Body of pancreas (tissue), 4 donors: Measurements from ENCODE around the gene BBS7. TPM values are rescaled to one million over a fixed set of nuclear protein-coding genes. Genes with fewer than 3 reads are reported as not detected.

Experiments
- ATAC-seq: fragments of 150-250 bp; one replicate; pipeline ENCODE4 v1.9.1; 2016
- DNase-seq, 4 donors: peaks; one replicate each; pipeline ENCODE4 v3.0.0-alpha.2; 2019
- H3K27ac ChIP-seq, 4 donors: fragments of 200-600 bp; sonication (generic); 1 replicate in 3 of 4; 2 replicates in 1 of 4; pipeline versions ENCODE4 v1.5.1 to v1.6.1; 2016 to 2019; ENCODE audit warnings: mild to moderate bottlenecking in 1 of 4, mixed read lengths in 1 of 4, moderate library complexity in 1 of 4
- H3K27me3 ChIP-seq, 2 donors: fragments of 200-600 bp; sonication (generic); one replicate each; pipeline ENCODE4 v1.6.0; 2016; ENCODE audit warnings: mild to moderate bottlenecking in 1 of 2
- H3K36me3 ChIP-seq, 2 donors: fragments of 200-600 bp; sonication (generic); replicated peaks in 1 of 2; 2 replicates each; pipeline ENCODE4 v1.5.1; 2016; ENCODE audit warnings: low read depth in 2 of 2; ENCODE audit not compliant: insufficient read depth in 1 of 2
- H3K4me1 ChIP-seq: fragments of 200-600 bp; sonication (generic); one replicate; pipeline ENCODE4 v1.6.0; 2016
- H3K4me3 ChIP-seq, 2 donors: fragments of 200-600 bp; sonication (generic); 1 replicate in 1 of 2; 2 replicates in 1 of 2; pipeline ENCODE4 v1.5.1; 2016 to 2019
- H3K9me3 ChIP-seq, 3 donors: fragments of 200-600 bp; sonication (generic); 1 replicate in 2 of 3; 2 replicates in 1 of 3; pipeline ENCODE4 v1.5.1; 2016
- POLR2A ChIP-seq, 3 donors: fragments of 450-650 bp; IDR thresholded peaks; one replicate each; pipeline ENCODE4 v1.6.1; 2016; ENCODE audit warnings: antibody characterized with exemption in 3 of 3, mild to moderate bottlenecking in 2 of 3
- WGBS, 2 donors: methylation state at CpG; one replicate each; pipeline ENCODE4 v1.1.5; 2017; 5-methylcytosine and 5-hydroxymethylcytosine counted together
- intact Hi-C: fragments of 100-400 bp; cut with DNase I; formaldehyde crosslinking; loops from one replicate; pipeline ENCODE4 v1.15.1; 2023
- total RNA-seq, 2 donors: library from RNA; depleted of rRNA; stranded (reverse); fragments of >200 nt; gene quantifications; one replicate each; pipeline ENCODE4 v1.1.0, GENCODE V29; 2016
- TF ChIP-seq, protein P1 (sequence below), 7 experiments: fragments of 450-650 bp in 4 of 7; fragments of 200-600 bp in 3 of 7; sonication (generic) in 3 of 7; IDR thresholded peaks; one replicate each; pipeline ENCODE4 v1.5.1; 2016 to 2019; ENCODE audit warnings: antibody characterized with exemption in 7 of 7

Gene BBS7
- total RNA-seq, 2 donors from 2014 or later = 3.6 to 13.0 TPM

DNA sequence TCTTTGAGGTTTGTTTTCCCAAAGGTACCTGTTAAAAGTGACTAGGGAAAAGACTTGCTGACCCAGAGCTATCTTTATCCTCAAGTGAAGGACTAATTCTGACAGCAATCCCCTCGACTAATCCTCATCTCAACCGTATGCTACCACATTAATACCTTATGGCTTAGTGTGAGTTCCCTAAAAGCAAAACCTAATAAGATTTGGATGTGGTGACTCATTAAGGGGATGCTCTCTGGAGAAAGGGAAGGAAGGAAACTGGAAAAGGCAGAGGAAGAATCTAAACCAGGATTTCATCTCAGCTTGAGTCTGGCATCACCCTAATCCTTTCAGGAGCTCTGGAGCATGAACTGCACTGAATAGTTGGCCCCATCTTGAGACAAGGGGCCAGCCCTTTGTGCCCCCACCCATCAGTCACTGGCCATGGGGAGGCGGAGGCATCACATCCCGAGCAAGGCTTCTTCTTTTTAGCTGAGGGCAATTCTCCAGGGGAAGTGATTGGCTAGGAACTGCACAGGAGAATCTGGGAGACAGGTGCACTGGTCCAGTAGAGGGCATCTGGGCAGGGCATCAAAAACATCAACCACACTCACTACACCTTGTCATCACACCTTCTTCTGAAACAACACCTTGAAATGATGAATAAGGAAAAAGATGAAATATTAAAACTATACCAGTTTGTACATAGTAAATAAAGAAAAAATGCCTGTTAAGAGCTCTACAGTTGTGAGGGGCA lies 6.9 kb upstream of the BBS7 start:
- WGBS, 2 donors = 23 to 47% methylated on average over 4 of the region's 4 CpGs

DNA sequence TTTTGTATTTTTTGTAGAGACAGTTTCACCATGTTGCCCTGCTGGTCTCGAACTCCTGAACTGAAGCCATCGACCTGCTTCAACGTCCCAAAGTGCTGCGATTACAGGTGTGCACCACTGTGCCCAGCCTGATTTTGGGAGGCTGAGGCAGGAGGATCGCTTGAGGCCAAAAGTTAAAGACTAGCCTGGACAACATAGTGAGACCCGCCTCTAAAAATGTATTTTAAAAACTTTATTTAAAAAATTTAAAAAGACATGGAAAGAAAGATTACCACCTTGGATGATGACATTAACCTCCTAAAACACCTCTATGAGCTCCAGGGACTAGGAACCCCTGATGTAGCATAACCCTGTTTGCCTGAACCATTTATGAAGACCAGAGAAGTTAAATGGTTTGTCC lies 5.8 kb upstream of the BBS7 start:
- WGBS, 2 donors = 85% methylated on average over 6 of the region's 6 CpGs

More for the DNA sequence above, 6.9 kb upstream of the BBS7 start:
- intact Hi-C loops = no loop called here
- H3K27me3 ChIP-seq = no peaks in the 10 kb centered on the region
- H3K27ac ChIP-seq = no peak overlapping the region
- H3K4me1 ChIP-seq = no peaks in the 10 kb centered on the region
- TF ChIP-seq, protein P1, sequence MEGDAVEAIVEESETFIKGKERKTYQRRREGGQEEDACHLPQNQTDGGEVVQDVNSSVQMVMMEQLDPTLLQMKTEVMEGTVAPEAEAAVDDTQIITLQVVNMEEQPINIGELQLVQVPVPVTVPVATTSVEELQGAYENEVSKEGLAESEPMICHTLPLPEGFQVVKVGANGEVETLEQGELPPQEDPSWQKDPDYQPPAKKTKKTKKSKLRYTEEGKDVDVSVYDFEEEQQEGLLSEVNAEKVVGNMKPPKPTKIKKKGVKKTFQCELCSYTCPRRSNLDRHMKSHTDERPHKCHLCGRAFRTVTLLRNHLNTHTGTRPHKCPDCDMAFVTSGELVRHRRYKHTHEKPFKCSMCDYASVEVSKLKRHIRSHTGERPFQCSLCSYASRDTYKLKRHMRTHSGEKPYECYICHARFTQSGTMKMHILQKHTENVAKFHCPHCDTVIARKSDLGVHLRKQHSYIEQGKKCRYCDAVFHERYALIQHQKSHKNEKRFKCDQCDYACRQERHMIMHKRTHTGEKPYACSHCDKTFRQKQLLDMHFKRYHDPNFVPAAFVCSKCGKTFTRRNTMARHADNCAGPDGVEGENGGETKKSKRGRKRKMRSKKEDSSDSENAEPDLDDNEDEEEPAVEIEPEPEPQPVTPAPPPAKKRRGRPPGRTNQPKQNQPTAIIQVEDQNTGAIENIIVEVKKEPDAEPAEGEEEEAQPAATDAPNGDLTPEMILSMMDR (IDR thresholded peaks at IDR 0.05) = no peak
- no peak for TF ChIP-seq POLR2A (IDR thresholded peaks at IDR 0.05)
- H3K4me3 ChIP-seq = no peak overlapping the region
- DNase-seq = no peak
- no peaks in the 10 kb centered on the region for H3K9me3 ChIP-seq
- no peak for ATAC-seq
- no peaks in the 10 kb centered on the region for H3K36me3 ChIP-seq

GRCh38 chr4:121875652-121876051 lies 5.4 kb upstream of the BBS7 start:
- Histone ChIP-seq H3K36me3 (no peaks in the 10 kb centered on the region), H3K4me3 (no peak overlapping the region), H3K27ac (no peak overlapping the region), H3K9me3 (no peaks in the 10 kb centered on the region), H3K27me3 (no peaks in the 10 kb centered on the region), H3K4me1 (peaks cover 4% of the 10 kb centered on the region)
- DNase-seq = no peak
- intact Hi-C loops = no loop called here
- no peak for ATAC-seq
- TF ChIP-seq POLR2A (IDR thresholded peaks at IDR 0.05) = no peak
- TF ChIP-seq, protein P1 (IDR thresholded peaks at IDR 0.05) = no peak
- 64 to 82% methylated on average over 2 of the region's 2 CpGs for WGBS, 2 donors

More for the DNA sequence above, 5.8 kb upstream of the BBS7 start:
- Histone ChIP-seq H3K9me3 (no peaks in the 10 kb centered on the region), H3K4me3 (no peak overlapping the region), H3K27me3 (no peaks in the 10 kb centered on the region), H3K4me1 (no peaks in the 10 kb centered on the region), H3K27ac (no peak overlapping the region), H3K36me3 (no peaks in the 10 kb centered on the region)
- no peak for ATAC-seq
- DNase-seq = no peak
- no peak for TF ChIP-seq POLR2A (IDR thresholded peaks at IDR 0.05)
- TF ChIP-seq, protein P1 (IDR thresholded peaks at IDR 0.05) = no peak
- intact Hi-C loops = no loop called here

GRCh38 chr4:121873604-121874003 lies 3.3 kb upstream of the BBS7 start:
- no peaks in the 10 kb centered on the region for H3K9me3 ChIP-seq
- no peak for TF ChIP-seq POLR2A (IDR thresholded peaks at IDR 0.05)
- TF ChIP-seq, protein P1 (IDR thresholded peaks at IDR 0.05) = no peak
- H3K27ac ChIP-seq = no peak overlapping the region
- peaks cover 12% of the 10 kb centered on the region for H3K4me1 ChIP-seq
- WGBS, 2 donors = 56 to 64% methylated on average over 3 of the region's 3 CpGs
- H3K36me3 ChIP-seq = no peaks in the 10 kb centered on the region
- no peaks in the 10 kb centered on the region for H3K27me3 ChIP-seq
- ATAC-seq = no peak
- intact Hi-C loops = no loop called here
- no peak for DNase-seq
- no peak overlapping the region for H3K4me3 ChIP-seq

DNA sequence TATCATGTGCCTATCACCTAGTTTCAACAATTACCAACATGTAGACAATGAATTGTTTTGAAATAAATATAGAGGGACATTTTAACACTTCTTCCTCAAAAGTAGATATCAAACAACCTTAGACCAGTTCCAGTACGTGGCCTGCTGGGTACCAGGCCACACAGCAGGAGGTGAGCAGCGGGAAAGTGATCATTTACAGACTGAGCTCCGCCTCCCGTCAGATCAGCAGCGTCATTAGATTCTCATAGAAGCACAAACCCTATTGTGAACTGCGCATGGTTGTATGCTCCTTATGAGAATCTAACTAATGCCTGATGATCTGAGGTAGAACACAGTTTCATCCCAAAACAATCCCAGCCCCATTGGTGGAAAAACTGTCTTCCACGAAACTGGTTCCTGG lies 6.5 kb downstream of the BBS7 start:
- Histone ChIP-seq H3K4me1 (no peaks in the 10 kb centered on the region), H3K27me3 (peaks cover 0 to 3% of the 10 kb centered on the region in 2 donors), H3K36me3 (peaks cover 0 to 6% of the 10 kb centered on the region in 2 donors), H3K9me3 (no peaks in the 10 kb centered on the region), H3K4me3 (no peak overlapping the region), H3K27ac (no peak overlapping the region)
- intact Hi-C loops = no loop called here
- ATAC-seq (no peak), DNase-seq (no peak)
- 74 to 81% methylated on average over 7 of the region's 7 CpGs for WGBS, 2 donors
- TF ChIP-seq POLR2A (IDR thresholded peaks at IDR 0.05) = no peak
- TF ChIP-seq, protein P1 (IDR thresholded peaks at IDR 0.05) = no peak
